Activated T-cell treated with anti-CD3 and anti-CD28 coated beads for 48 hours (primary cell): ENCODE data around the gene GDPD3.
A peak's percentile ranks its signal among the peaks of the same experiment; 100 is the strongest.

Source experiments
- DNase-seq: peaks from one replicate; pipeline ENCODE4 v3.0.0-alpha.2; 2020; ENCODE audit warnings: low read depth

GDPD3 gene

DNA sequence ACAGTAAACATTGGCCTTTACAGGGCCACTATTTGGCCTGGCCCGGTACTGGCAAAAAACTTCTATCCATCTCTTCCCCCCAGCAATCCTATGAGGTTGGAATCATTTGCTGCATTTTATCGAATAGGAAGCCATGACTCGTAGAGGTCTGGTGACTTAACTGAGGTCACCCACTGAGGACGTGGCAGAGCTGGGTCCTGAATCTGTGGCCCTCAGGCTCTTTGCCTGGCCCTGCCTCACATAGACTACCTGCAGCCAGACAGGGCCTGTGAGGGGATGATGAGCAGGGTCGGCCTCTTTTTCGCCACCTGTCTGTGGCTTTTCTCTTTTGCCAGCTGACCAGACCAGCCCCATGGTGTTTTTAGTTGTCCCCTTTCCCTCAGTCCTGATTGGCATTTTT, 35.7 kb downstream of the GDPD3 start:
- no peak for DNase-seq

DNA sequence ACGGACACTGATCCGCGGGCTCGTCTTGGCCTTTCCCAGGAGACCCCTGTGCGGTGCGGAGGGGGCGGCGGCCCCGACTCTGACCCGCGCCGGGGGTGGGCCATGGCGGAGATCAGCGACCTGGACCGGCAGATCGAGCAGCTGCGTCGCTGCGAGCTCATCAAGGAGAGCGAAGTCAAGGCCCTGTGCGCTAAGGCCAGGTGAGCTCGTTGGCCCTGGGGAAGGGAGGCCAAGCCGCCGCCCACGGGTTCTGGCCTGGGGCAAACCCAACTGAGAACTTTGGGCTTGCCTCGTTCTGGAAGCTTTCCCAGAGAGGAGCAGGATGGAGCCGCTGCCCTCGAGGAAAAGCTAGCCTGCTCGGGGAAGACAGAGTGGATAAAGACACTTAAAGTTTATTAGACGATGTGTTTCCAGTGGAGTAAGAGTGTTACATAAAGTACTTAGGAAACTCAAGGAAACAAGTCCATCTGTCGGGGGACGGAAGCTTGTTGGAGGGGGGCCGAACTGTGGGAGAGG, 37.0 kb downstream of the GDPD3 start:
- DNase-seq: no peak

DNA sequence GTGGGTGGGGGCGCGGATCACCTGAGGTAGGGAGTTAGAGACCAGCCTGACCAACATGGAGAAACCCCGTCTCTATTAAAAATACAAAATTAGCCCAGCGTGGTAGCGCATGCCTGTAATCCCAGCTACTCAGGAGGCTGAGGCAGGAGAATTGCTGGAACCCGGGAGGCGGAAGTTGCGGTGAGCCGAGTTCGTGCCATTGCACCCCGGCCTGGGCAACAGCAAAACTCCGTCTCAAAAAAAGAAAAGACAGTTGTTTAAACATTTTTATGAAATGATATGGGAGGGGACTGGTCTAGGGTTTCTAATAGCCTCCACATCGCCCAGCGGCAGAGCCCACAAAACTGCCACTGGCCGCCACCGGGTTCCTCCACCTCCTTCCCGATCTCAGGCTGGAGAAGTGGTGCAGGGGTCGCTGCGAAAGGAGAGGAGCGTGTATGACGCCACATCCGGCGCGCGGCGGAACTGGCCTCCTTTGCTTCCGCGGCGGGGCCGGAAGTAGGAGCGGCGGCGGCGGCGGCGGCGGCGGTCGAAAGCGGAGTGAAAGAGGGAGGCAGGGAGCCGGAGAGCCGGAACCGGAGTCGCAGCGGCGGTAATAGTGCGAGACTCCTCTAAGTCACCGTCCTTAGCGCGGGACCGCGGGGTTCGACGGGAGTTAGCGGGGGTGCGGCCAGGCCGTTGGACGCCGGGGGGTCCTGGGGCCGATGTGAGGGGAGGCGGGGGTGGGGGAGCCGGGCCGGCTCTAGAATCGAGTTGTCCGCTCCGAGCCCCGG, 37.6 kb downstream of the GDPD3 start, which contains the start of gene PPP4C:
PPP4C (plus strand) TSS at position 492 of the 773 bp plus-strand sequence. CDS start 384 bp downstream, outside the sequence.
- DNase-seq: peak; percentile 89

DNA sequence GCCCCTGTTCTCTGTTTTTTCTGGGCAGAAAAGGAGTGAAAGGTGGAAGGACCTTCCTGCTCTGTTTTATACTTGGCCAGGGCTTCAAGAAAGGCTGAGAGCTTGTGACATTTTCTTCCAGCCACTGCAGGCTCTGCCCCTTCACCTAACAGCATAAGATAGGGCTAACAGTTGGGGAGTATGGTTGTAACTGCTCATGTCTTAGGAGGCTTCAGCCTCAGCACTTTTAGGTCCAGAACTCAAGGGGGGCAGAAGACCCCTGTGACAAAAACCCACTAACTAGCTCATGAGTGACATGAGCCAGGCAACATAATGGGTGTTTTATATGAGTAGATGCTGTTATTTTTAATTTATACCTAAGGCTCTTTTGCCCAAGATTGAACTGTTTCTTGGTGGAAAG, 42.8 kb downstream of the GDPD3 start:
- no peak for DNase-seq

DNA sequence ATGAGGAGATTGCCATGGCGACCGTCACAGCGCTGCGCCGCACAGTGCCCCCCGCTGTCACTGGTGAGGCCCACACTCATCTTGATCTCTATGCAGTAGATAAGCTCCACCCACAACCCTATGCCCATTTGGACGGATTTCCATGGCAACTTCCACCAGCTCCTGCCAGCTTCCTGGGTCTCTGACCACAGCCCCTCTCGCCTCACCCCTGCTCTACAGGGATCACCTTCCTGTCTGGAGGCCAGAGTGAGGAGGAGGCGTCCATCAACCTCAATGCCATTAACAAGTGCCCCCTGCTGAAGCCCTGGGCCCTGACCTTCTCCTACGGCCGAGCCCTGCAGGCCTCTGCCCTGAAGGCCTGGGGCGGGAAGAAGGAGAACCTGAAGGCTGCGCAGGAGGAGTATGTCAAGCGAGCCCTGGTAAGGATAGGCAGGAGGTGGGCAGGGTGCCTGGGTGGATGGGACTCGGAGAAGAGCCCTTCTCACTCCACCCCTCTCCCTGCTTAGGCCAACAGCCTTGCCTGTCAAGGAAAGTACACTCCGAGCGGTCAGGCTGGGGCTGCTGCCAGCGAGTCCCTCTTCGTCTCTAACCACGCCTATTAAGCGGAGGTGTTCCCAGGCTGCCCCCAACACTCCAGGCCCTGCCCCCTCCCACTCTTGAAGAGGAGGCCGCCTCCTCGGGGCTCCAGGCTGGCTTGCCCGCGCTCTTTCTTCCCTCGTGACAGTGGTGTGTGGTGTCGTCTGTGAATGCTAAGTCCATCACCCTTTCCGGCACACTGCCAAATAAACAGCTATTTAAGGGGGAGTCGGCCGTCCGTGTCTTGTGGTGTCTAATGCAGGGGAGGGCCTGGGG, 43.5 kb downstream of the GDPD3 start:
- no peak for DNase-seq

DNA sequence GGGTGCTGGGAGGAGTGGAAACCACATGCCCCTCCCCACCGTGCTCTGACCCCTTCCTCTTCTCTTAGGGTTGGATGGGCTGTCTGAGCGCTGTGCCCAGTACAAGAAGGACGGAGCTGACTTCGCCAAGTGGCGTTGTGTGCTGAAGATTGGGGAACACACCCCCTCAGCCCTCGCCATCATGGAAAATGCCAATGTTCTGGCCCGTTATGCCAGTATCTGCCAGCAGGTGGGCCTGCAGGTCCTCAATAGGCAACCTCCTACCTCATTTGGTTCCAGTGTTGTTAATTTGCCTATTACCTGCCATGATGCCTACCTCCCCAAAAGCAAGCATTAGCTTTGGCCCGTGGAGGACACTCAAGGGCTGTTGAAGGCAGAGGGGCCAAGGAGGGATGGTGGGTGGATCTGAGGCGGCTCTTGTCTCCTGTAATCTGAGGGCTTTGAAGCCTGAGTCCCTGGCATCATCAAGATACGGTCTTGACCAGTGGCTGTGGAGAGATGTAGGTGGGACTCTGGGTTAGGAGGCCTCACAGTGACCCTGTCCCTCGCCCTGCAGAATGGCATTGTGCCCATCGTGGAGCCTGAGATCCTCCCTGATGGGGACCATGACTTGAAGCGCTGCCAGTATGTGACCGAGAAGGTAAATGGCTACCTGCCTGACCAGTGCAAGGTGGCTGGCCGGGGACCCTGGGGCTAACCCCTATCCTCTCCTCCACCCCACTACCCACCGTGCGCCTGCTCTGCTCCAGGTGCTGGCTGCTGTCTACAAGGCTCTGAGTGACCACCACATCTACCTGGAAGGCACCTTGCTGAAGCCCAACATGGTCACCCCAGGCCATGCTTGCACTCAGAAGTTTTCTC, 44.4 kb downstream of the GDPD3 start:
- peak; percentile 51 for DNase-seq

DNA sequence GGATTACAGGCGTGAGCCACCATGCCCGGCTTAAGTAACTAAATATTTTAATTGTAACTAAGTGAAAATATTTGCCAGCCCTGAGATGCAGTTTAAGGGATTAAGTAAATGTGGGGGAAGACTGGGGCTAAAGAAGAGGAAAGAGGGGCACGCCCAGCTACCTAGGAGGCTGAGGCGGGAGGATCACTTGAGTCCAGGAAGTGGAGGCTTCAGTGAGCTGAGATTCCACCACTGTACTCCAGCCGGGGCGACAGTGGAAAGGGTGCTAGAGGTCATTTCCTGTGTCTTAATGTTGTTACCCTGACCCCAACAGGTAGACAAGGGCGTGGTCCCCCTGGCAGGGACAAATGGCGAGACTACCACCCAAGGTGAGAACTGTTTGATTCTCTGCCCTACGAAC, 45.0 kb downstream of the GDPD3 start:
- DNase-seq: no peak

DNA sequence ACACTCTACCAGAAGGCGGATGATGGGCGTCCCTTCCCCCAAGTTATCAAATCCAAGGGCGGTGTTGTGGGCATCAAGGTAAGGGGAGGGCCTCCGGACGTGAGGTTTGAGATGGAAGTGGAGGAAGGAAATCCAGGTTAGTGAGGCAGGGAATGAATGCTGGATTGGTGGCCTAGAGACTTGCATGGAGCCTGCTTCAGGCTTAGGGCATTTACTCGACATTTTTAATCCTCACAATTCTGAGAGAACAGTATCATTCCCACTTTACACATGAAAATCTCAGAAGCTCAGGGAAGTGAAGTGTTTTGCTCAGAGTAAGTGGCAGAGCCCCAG, 45.8 kb downstream of the GDPD3 start:
- DNase-seq: no peak

DNA sequence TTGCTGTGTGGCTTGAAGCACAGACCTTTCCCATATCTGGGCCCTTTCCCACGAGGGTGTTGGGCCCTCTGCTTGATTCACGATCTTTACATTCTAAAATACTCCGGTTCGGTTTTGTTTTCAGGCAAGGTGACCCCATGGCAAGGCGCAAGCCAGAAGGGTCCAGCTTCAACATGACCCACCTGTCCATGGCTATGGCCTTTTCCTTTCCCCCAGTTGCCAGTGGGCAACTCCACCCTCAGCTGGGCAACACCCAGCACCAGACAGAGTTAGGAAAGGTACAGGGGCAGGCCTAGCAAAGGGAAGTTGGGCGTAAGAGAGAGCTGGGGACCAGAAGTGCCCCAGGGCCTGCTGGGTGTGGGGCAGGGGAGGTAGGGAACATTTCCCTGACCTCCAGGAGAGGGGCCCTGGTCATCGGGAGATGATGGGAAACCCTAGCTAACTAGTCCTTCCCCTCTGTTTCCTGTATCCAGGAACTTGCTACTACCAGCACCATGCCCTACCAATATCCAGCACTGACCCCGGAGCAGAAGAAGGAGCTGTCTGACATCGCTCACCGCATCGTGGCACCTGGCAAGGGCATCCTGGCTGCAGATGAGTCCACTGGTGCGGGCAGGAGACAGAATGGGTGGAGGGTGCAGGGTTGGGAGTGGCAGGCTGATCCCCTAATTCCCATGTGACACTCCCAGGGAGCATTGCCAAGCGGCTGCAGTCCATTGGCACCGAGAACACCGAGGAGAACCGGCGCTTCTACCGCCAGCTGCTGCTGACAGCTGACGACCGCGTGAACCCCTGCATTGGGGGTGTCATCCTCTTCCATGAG, 46.4 kb downstream of the GDPD3 start:
- DNase-seq: no peak

DNA sequence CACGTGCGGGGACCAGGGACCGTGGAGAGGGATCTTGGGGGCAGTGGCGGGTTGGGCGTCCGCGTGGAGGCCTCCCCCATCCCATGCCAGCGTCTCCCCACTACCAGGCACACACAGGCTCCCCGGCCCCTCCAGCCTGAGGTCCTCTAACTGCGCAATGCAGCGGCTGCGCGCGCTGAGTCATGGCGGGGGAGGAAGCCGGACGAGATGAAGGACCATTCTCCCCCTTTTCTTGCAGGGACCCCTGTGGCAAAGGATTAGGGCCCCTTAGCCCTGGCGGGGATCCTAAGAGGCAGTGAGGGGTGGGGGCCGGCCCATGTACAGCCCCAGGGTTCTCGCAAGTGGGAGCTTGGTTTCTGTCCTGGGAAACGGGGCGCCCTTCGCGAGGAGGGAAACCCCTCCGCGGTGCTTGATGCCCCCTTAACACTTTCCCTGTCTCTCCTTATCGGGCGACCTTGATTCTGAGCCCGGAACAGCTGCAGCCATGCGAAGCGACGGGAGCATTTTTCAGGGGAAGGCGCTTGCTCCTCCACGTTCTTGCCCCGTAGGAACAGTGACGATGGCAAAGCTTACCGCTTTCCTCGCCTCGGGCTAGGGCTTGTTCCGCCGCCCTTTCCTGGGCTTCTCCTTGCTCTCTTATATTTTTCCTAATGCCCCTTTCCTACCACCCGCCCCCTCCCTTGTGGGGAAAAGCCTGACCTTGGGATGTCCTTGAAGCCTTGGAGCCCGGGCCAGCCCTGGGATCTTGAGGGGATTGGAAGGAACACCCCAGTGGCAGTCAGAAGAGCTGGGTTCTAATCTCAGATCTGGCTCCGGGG, 47.2 kb downstream of the GDPD3 start:
- DNase-seq: peak; percentile 31

DNA sequence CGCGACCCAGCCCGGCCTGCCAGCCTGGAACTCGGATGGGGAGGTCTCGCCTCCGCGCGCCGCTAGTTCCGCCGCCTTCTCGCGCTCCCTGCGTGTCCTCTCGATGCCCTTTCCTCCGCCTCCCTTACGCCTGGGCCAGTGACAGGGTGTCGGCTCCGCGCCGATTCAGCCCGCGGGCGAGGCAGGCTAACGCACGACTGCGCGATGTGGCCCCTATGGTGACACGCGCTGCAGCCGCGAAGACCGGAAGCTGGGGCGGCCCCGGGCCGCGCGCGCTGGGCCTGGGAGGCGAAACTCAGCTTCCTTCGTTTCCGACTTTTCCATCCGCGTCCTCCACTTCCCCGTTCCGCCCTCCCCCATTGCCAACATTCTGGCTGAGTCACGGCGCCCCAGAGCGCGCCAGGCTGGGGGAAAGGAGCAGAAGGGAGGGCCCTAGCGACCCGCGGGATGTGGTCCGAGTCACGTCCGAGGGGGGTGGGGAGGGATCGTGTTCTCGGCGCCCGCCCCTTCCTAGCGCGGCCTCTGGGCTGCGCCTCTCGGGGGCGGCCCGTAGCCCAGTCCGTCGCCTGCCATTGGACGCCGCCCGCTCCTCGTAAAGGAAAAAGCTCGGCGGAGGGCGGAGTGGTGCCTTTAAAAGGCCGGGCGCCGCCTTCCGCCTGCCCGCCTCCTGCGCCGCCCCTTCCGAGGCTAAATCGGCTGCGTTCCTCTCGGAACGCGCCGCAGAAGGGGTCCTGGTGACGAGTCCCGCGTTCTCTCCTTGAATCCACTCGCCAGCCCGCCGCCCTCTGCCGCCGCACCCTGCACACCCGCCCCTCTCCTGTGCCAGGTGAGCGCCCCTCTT, 48.0 kb downstream of the GDPD3 start, which contains the start of gene ALDOA:
ALDOA (plus strand) TSS at position 659 of the 841 bp plus-strand sequence. CDS start 1,138 bp downstream, outside the sequence.
- peak; percentile 97 for DNase-seq

DNA sequence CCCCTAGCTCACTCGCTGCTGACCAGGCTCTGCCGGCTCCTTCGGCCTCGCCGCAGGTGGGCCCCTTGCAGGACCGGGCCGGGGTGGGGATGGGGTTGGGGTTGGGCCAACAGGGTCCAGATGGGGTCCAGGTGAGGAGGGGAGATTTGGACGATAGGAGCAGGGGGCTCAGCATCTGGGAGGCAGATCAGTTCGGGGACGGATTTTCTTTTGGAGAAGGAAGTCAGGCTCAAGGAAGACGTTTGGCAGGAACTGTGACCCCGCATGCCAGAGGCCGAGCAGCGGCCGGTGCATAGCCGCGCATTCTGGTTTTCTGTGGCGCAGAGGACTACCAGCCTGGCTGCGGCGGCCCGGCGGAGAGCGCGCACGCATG, 48.6 kb downstream of the GDPD3 start:
- no peak for DNase-seq

DNA sequence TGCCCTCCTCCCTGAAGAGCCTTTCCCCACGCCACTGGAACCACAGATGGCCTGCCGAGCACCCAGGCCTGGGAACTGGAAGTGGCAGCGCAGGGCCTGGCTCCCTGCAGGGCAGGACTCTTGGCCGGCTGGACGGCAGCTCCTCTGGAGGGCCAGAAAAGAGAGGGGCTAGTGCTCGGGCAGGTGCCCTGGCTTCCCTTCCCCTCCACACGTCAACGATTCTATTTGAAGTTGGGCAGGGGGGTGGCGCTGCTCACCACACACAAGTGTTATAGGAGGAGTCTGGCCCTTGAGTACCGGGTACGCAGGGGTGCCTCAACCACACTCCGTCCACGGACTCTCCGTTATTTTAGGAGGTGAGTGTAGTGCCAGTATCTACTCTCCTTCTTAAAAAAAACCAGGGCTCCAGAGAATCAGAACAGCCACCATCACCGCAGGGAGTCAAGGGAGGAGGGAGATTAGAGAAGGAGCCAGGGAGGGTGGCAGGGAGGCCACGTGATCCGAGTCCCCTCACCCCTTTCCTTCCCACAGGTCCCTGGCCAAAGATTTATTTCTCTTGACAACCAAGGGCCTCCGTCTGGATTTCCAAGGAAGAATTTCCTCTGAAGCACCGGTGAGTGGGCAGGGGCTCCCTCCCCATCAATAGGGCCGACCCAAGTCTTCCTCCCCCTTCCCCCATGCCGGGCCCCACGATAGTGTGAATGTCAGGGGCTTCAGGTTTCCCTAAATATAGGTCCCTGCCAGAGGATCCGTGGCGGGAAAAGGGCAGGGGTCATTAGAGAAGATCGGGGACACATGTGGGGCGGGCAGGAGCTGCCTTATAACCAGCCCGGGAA, 49.2 kb downstream of the GDPD3 start:
- peak; percentile 65 for DNase-seq

DNA sequence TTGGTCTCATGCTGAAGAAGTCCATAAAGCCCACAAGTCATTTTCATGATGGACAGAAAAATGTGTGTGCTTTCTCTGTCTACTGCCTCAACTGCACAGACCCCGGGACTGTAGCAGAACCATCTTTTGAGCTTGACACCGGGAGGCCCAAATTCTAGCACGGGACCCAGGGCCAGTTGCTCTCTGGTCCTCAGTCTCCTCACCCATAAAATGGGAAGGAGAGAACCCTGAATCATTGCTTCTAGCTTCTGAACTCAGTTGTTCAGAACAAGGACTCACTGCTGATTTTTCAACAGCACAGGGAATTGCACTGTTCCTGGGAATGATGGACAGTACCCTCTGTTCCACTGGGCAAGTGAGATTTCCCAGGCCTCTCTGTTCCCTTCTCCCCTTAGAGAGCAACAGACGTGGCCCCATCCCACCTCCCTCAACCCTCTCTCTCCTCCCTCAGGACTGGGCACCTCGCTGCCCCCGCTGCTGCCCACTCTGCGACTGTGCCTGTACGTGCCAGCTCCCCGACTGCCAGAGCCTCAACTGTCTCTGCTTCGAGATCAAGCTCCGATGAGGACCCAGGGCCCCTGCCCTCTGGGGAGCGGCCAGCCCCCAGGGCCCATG, 50.0 kb downstream of the GDPD3 start:
- no peak for DNase-seq

DNA sequence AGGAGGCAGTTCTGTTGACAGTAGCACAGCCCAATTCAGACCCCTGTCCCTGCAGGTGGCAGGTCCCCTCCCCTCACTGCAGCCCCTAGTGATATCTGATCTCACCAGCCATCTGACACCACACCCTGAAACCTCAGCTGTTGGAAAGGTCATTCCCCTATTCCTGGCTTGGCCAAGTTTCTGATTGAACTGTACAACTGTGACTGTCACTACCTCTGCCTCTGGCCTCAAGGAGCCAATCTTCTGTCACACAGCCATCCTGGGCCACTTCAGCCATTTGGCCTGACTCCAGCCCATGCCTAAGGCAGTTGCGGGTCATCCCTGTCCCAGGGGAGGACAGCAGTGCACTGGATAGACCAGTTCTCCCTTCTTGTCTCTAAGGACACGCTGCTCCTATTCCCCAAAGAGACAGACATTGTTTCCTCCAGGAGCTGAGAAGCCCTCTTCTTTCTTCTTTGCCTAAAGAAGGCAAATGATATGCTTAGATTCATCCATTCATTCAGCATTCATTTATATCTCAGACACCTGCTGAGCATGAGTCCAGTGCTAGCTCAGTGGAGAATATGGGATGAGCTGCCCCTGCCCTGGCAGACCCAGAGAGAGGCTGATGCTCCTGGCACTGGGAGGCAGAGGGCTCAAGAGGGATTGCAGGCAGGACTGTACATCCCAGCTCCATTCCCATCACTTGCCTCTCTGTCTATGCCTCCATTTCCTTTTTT, 52.3 kb downstream of the GDPD3 start:
- no peak for DNase-seq

DNA sequence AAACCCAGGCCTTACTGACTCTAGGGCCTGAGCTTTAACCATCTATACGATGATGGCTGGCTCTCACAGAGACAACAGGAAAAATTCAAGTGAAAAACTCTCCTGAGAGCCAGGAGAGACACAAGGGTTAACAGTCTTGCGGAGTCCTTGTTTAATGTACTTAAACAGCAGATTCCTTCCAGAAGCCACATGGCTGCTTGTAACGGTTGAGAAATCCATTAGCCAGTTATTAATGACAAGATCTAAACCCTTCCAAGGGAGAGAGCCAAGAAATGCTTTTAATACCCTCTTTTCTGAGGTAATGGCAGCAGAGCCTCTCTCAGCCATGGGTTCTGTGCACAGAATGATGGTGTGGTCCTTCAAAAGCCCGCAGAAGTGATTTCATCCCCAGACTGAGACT, 53.0 kb downstream of the GDPD3 start:
- no peak for DNase-seq

DNA sequence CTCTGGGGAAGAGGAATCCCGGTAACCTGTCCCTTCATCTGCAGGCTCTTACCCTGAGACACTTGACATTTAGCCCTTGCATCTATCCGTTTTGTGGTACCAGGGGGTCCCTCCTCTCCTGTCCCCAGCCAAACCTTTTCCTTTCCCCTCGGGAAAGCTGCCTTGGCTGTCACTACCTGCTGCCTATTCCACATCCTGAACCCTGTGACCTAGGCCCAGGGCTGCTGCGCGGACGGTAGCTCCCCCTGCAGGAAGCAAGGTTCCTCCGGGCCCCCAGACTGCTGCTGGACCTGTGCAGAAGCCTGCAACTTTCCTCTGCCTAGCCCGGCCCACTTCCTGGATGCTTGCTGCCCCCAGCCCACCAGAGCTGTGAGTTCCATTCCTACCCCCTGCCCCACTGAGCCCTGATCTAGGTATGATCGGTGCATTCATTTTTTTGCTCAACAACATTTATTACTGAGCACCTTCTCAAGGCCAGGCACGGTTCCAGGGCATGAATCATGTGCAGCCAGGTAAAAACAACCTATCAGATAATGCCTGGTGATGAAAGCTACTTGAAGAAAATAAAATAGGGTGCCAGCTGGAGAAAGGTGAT, 58.3 kb downstream of the GDPD3 start:
- peak; percentile 60 for DNase-seq
